OCI-LY3 (cell line): Measurements from ENCODE around the gene TNNI3K.

Experiments
- EZH2phosphoT487 ChIP-seq: fragments of 200-600 bp; shearing (Covaris generic); IDR thresholded peaks from 2 replicates; pipeline ENCODE4 v1.6.1; 2018; ENCODE audit warnings: antibody characterized with exemption, mixed run types, low read depth
- TF ChIP-seq, protein P1 (sequence below): fragments of 200-600, 300-600 bp; sonication (generic); IDR thresholded peaks from 2 replicates; pipeline ENCODE4 v1.5.1; 2014; ENCODE audit warnings: antibody characterized with exemption, low read length, low read depth

DNA sequence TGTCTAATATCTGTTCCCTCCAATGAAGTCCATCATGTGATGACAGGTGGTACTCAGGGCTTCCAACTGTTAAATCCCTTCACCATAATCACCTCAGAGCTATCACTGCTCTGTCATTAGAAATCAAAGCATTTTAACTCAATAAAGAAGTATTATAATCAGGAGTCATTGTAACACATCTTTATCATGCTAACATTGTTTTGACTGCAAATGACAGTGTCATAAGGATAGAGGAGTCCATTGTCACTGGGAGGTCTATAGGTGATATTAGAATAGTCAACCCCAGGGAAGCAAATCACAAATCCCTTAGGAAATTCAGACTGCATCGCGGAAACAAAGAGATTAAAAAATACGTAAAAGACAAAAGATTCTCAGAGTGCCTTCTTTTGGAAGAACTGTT, 246.4 kb downstream of the TNNI3K start:
- TF ChIP-seq, protein P1, sequence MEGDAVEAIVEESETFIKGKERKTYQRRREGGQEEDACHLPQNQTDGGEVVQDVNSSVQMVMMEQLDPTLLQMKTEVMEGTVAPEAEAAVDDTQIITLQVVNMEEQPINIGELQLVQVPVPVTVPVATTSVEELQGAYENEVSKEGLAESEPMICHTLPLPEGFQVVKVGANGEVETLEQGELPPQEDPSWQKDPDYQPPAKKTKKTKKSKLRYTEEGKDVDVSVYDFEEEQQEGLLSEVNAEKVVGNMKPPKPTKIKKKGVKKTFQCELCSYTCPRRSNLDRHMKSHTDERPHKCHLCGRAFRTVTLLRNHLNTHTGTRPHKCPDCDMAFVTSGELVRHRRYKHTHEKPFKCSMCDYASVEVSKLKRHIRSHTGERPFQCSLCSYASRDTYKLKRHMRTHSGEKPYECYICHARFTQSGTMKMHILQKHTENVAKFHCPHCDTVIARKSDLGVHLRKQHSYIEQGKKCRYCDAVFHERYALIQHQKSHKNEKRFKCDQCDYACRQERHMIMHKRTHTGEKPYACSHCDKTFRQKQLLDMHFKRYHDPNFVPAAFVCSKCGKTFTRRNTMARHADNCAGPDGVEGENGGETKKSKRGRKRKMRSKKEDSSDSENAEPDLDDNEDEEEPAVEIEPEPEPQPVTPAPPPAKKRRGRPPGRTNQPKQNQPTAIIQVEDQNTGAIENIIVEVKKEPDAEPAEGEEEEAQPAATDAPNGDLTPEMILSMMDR = no peak
- TF ChIP-seq EZH2phosphoT487 = no peak
